ENCODE data around the gene BTF3. TPM values are rescaled to one million over a fixed set of nuclear protein-coding genes. Genes with fewer than 3 reads are reported as not detected.

BTF3 gene
- total and polyA plus RNA-seq, 2 of the 8 experiments (the other 6 are each of a cell fraction or from before 2014, with no cell fraction given) = 396 to 754 TPM

DNA sequence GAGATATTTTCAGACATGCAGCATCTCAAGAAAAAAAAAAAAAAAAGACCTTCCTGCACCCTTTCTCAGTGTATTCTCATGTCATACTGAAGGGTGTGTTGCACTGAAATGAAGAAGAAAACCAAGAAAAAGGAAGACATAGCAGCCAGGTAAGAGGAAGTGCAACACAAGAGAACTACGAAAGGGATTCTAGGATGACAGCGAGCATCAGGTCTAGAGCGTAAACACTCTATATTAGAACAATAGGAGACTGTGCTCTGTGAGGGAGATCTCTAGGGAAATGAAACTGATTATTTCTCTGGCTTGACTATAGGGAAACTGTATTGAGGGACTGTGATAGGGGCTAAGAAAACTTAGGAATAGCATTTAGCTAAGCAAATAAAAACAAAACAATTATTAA, 30.0 kb downstream of the BTF3 start:
- TF ChIP-seq TAF1 (IDR thresholded peaks at IDR 0.05; ENCODE audit: low read depth, low read length) = no peak
- TF ChIP-seq RNF2 (IDR thresholded peaks at IDR 0.05; ENCODE audit: borderline replicate concordance, low read depth, low read length, missing control alignments, poor library complexity, severe bottlenecking) = no peak
- no peak for TF ChIP-seq RAD21 (IDR thresholded peaks at IDR 0.05 in 1 of 2, conservative IDR thresholded peaks at IDR 0.05 in 1 of 2; ENCODE audit: low read depth in 2 of 2, low read length in 2 of 2)
- no peak for TF ChIP-seq POLR2A (IDR thresholded peaks at IDR 0.05; ENCODE audit: control extremely low read depth in 1 of 2, low read depth in 2 of 2, low read length in 2 of 2)
- TF ChIP-seq USF2 (IDR thresholded peaks at IDR 0.05; ENCODE audit: low read length) = no peak
- no peak for TF ChIP-seq CBX8 (IDR thresholded peaks at IDR 0.05; ENCODE audit: borderline replicate concordance, low read depth, low read length)
- TF ChIP-seq RFX5 (IDR thresholded peaks at IDR 0.05; ENCODE audit: borderline replicate concordance, low read depth, low read length) = no peak
- TF ChIP-seq SIN3A (conservative IDR thresholded peaks at IDR 0.05 in 1 of 2, IDR thresholded peaks at IDR 0.05 in 1 of 2; ENCODE audit: low read depth in 1 of 2, low read length in 2 of 2) = no peak
- Histone ChIP-seq H3K79me1 (ENCODE audit: low read depth, low read length) (no peaks in the 10 kb centered on the region), H2AK5ac (ENCODE audit: low read depth, low read length) (no peak overlapping the region), H3K18ac (ENCODE audit: extremely low read depth, low read length) (no peak overlapping the region), H3K79me2 (ENCODE audit: control insufficient read depth in 1 of 2, insufficient read depth in 2 of 2, low read length in 2 of 2) (no peaks in the 10 kb centered on the region), H4K8ac (ENCODE audit: extremely low read depth, insufficient read depth, low read length) (no peak overlapping the region), H3K23ac (ENCODE audit: insufficient read length) (no peak overlapping the region), H4K20me1 (replicated peaks in 1 of 2; ENCODE audit: control insufficient read depth in 1 of 2, insufficient read depth in 2 of 2, low read length in 2 of 2) (no peaks in the 10 kb centered on the region), H3K36me3 (ENCODE audit: control insufficient read depth in 2 of 4, insufficient read depth in 4 of 4, low read length in 3 of 4) (no peaks in the 10 kb centered on the region), H3K4me1 (replicated peaks in 1 of 4; ENCODE audit: control insufficient read depth in 3 of 4, insufficient read depth in 4 of 4, low read length in 3 of 4) (0 out of 7 replicates have a peak, but pooled peaks cover 0 to 4% (median 0%) of the 10 kb centered on the region in 4 experiments), H2BK20ac (ENCODE audit: low read length) (no peak overlapping the region), H2BK5ac (ENCODE audit: low read depth, low read length) (no peak overlapping the region), H3K4me2 (ENCODE audit: insufficient read depth in 1 of 2, low read depth in 2 of 2, low read length in 2 of 2) (no peak overlapping the region), H3K56ac (replicated peaks; ENCODE audit: insufficient read length, low read depth, low read length) (no peak overlapping the region), H3K27ac (ENCODE audit: low read depth, low read length) (no peak overlapping the region), H3K4ac (replicated peaks; ENCODE audit: insufficient read length, low read depth, low read length) (no peak overlapping the region), H3K4me3 (ENCODE audit: extremely low read depth in 1 of 4, insufficient read depth in 2 of 4, low read depth in 3 of 4, low read length in 4 of 4) (no peak overlapping the region), H3K23me2 (ENCODE audit: low read depth, low read length) (no peaks in the 10 kb centered on the region; the same call in 1 of the 2 replicates), H2AFZ (ENCODE audit: low read length) (peak overlapping the region; percentile 70; the same call in 1 of the 2 replicates), H4K91ac (replicated peaks; ENCODE audit: insufficient read length, low read length) (no peak overlapping the region), H3K27me3 (replicated peaks in 1 of 4; ENCODE audit: control insufficient read depth in 3 of 4, extremely low read depth in 1 of 4, insufficient read depth in 3 of 4, low read length in 3 of 4) (no peaks in the 10 kb centered on the region), H2BK12ac (ENCODE audit: low read depth, low read length) (no peak overlapping the region), H3K9me3 (ENCODE audit: insufficient read depth in 2 of 2, low read depth in 1 of 2, low read length in 1 of 2) (peaks cover 4 to 9% of the 10 kb centered on the region in 2 experiments), H4K5ac (ENCODE audit: insufficient read length, low read depth, low read length) (no peak overlapping the region), H2BK120ac (replicated peaks; ENCODE audit: low read depth, low read length) (no peak overlapping the region), H2BK15ac (ENCODE audit: low read length) (no peak overlapping the region), H3K14ac (ENCODE audit: insufficient read length) (no peak overlapping the region), H3K9ac (replicated peaks in 1 of 4; ENCODE audit: extremely low read depth in 1 of 4, low read depth in 3 of 4, low read length in 3 of 4) (no peak overlapping the region)
- DNase-seq (ENCODE audit: low read depth in 1 of 2, low spot score in 2 of 2) = no peak
- FAIRE-seq = no peak
- POLR2A ChIA-PET (ENCODE audit: partially characterized antibody) = interaction anchor here (0.9 kb wide), 1 partner anchor 29 kb away, joined by 3 read pairs; no protein-coding TSS in a partner anchor
- CTCF ChIA-PET (ENCODE audit: partially characterized antibody) = interaction anchor here (0.6 to 1.1 kb wide), 4 partner anchors 8 to 685 kb away, joined by 3 to 5 read pairs (median 3); no protein-coding TSS in a partner anchor
- WGBS, 2 experiments (ENCODE audit: extremely low coverage in 1 of 2, insufficient coverage in 1 of 2, insufficient read length in 1 of 2, insufficient replicate concordance in 2 of 2, low coverage in 1 of 2, low lambda C conversion rate in 2 of 2, missing lambda C conversion rate in 1 of 2) = 77% methylated on average over 3 of the region's 3 CpGs; no CpG with 5 or more reads in 1 of the 2 experiments
